Caco-2 (cell line): ENCODE results near the gene TGM6. TPM values are rescaled to one million over a fixed set of nuclear protein-coding genes. Genes with fewer than 3 reads are reported as not detected.
A peak's percentile ranks its signal among the peaks of the same experiment; 100 is the strongest.

Experiments
- BruUV-seq: library from RNA; stranded (reverse); fragments of 400-500 nt; replicated peaks from 2 replicates; lab custom pipeline; 2021; lab: Mats Ljungman, UMichigan
- CTCF ChIA-PET: fragments of 300-600 bp; sonication (Branson Sonifier 250); formaldehyde crosslinking; loops from one replicate; lab custom pipeline; 2022; ENCODE audit warnings: antibody characterized with exemption; lab: Charles Lee
- POLR2A ChIA-PET: fragments of 300-600 bp; sonication (Branson Sonifier 250); formaldehyde crosslinking; loops from one replicate; lab custom pipeline; 2022; ENCODE audit warnings: antibody characterized with exemption; lab: Charles Lee
- DNase-seq, 2 experiments: peaks; one replicate each; pipeline versions ENCODE4 v3.0.0 to v3.0.0-alpha.2; 2020 to 2022
- H3K27me3 ChIP-seq: replicated peaks from 2 replicates; pipeline ENCODE4 v1.6.0; 2011; ENCODE audit warnings: low read length; ENCODE audit not compliant: control insufficient read depth, insufficient read depth
- H3K36me3 ChIP-seq: 2 replicates; pipeline ENCODE4 v1.5.1; 2011; ENCODE audit warnings: low read length; ENCODE audit not compliant: control insufficient read depth, insufficient read depth
- H3K4me1 ChIP-seq: fragments of 250-450 bp; sonication (Bioruptor Pico); 2 replicates; pipeline ENCODE4 v1.5.1; 2020; ENCODE audit warnings: mild to moderate bottlenecking
- H3K4me3 ChIP-seq: 2 replicates; pipeline ENCODE4 v1.5.1; 2011; ENCODE audit warnings: low read depth, mild to moderate bottlenecking, control low read depth, low read length
- H3K9me3 ChIP-seq: fragments of 250-450 bp; sonication (Bioruptor Pico); 2 replicates; pipeline ENCODE4 v1.5.1; 2020; ENCODE audit warnings: mild to moderate bottlenecking, moderate library complexity
- H3K27ac Mint-ChIP-seq: one replicate; pipeline ENCODE4 v1.8.0; 2022; ENCODE audit warnings: mixed read lengths; ENCODE audit not compliant: unreplicated experiment
- H3K27me3 Mint-ChIP-seq: one replicate; pipeline ENCODE4 v1.8.0; 2022; ENCODE audit warnings: mixed read lengths; ENCODE audit not compliant: insufficient read depth, unreplicated experiment
- H3K36me3 Mint-ChIP-seq: one replicate; pipeline ENCODE4 v1.8.0; 2022; ENCODE audit warnings: mild to moderate bottlenecking, mixed read lengths; ENCODE audit not compliant: insufficient read depth, unreplicated experiment
- H3K4me1 Mint-ChIP-seq: one replicate; pipeline ENCODE4 v1.8.0; 2022; ENCODE audit warnings: low read depth, mixed read lengths; ENCODE audit not compliant: unreplicated experiment
- H3K4me3 Mint-ChIP-seq: one replicate; pipeline ENCODE4 v1.8.0; 2022; ENCODE audit warnings: mild to moderate bottlenecking, moderate library complexity, mixed read lengths; ENCODE audit not compliant: unreplicated experiment
- H3K9me3 Mint-ChIP-seq: one replicate; pipeline ENCODE4 v1.8.0; 2022; ENCODE audit warnings: mixed read lengths; ENCODE audit not compliant: unreplicated experiment
- CTCF ChIP-seq, 2 experiments: fragments of 200-600 bp in 1 of 2; IDR thresholded peaks; 1 replicate in 1 of 2; 2 replicates in 1 of 2; pipeline versions ENCODE4 v1.5.1 to v1.8.0; 2011 to 2022; ENCODE audit warnings: antibody characterized with exemption in 1 of 2, control low read depth in 1 of 2, inconsistent platforms in 1 of 2, low read depth in 1 of 2, low read length in 1 of 2, mild to moderate bottlenecking in 1 of 2, moderate library complexity in 1 of 2; ENCODE audit not compliant: insufficient read depth in 1 of 2, severe bottlenecking in 1 of 2, unreplicated experiment in 1 of 2
- intact Hi-C: fragments of 100-400 bp; cut with micrococcal nuclease; formaldehyde crosslinking; loops from one replicate; pipeline ENCODE4 v1.10.0; 2022; ENCODE audit not compliant: unreplicated experiment
- total RNA-seq: library from RNA; stranded (reverse); gene quantifications from 2 replicates; pipeline ENCODE4 v1.2.3, GENCODE V29; 2022

TGM6 gene
- total RNA-seq, 1 experiment from 2014 or later, result not detected

GRCh38 chr20:2387180-2387577 is 6.5 kb downstream of the TGM6 start:
- peak; percentile 57 to 67 for DNase-seq

GRCh38 chr20:2387580-2387979 is 6.9 kb downstream of the TGM6 start:
- no peak overlapping the region for H3K4me3 ChIP-seq
- no peak overlapping the region for H3K27ac Mint-ChIP-seq
- CTCF ChIA-PET, result interaction anchor here (0.6 to 2.1 kb wide), 9 partner anchors 8 to 287 kb away, joined by 3 to 15 read pairs (median 5); no protein-coding TSS in a partner anchor
- H3K4me1 Mint-ChIP-seq, result no peaks in the 10 kb centered on the region
- peaks cover 7% of the 10 kb centered on the region for H3K27me3 Mint-ChIP-seq
- no peak for DNase-seq
- H3K4me1 ChIP-seq, result no peaks in the 10 kb centered on the region
- no peak overlapping the region for H3K4me3 Mint-ChIP-seq
- peaks cover 5% of the 10 kb centered on the region; the same call in 1 of the 2 replicates for H3K9me3 ChIP-seq
- H3K27me3 ChIP-seq, result no peaks in the 10 kb centered on the region; the same call in none of the 2 replicates
- no peaks in the 10 kb centered on the region for H3K9me3 Mint-ChIP-seq
- TF ChIP-seq CTCF (IDR thresholded peaks at IDR 0.05; ENCODE audit: insufficient read depth in 1 of 2, low read depth in 1 of 2, low read length in 1 of 2, severe bottlenecking in 1 of 2, unreplicated experiment in 1 of 2), result no peak
- intact Hi-C loops, result loop anchor here (1.0 kb wide), 1 partner anchor 65 kb away; no protein-coding TSS in a partner anchor
- H3K36me3 Mint-ChIP-seq, result no peaks in the 10 kb centered on the region
- POLR2A ChIA-PET, result no interaction called here
- H3K36me3 ChIP-seq, result no peaks in the 10 kb centered on the region
- BruUV-seq, result no TSS peak

More at GRCh38 chr20:2387180-2387577, 6.5 kb downstream of the TGM6 start:
- Histone ChIP-seq H3K9me3 (peaks cover 5% of the 10 kb centered on the region; the same call in 1 of the 2 replicates), H3K4me3 (no peak overlapping the region), H3K27me3 (no peaks in the 10 kb centered on the region; the same call in none of the 2 replicates), H3K4me1 (no peaks in the 10 kb centered on the region), H3K36me3 (no peaks in the 10 kb centered on the region)
- BruUV-seq, result no TSS peak
- H3K27ac Mint-ChIP-seq, result no peak overlapping the region
- CTCF ChIA-PET, result interaction anchor here (0.6 to 2.1 kb wide), 9 partner anchors 8 to 287 kb away, joined by 3 to 15 read pairs (median 5); no protein-coding TSS in a partner anchor
- H3K4me1 Mint-ChIP-seq, result no peaks in the 10 kb centered on the region
- H3K36me3 Mint-ChIP-seq, result no peaks in the 10 kb centered on the region
- TF ChIP-seq CTCF (IDR thresholded peaks at IDR 0.05; ENCODE audit: insufficient read depth in 1 of 2, low read depth in 1 of 2, low read length in 1 of 2, severe bottlenecking in 1 of 2, unreplicated experiment in 1 of 2), result peak; percentile 61 to 75
- intact Hi-C loops, result loop anchor here (1.0 kb wide), 1 partner anchor 65 kb away; no protein-coding TSS in a partner anchor
- H3K27me3 Mint-ChIP-seq, result peaks cover 7% of the 10 kb centered on the region
- POLR2A ChIA-PET, result no interaction called here
- H3K4me3 Mint-ChIP-seq, result no peak overlapping the region
- no peaks in the 10 kb centered on the region for H3K9me3 Mint-ChIP-seq

- no peaks in the 10 kb centered on the region for H3K4me1 Mint-ChIP-seq
- TF ChIP-seq CTCF (IDR thresholded peaks at IDR 0.05; ENCODE audit: insufficient read depth in 1 of 2, low read depth in 1 of 2, low read length in 1 of 2, severe bottlenecking in 1 of 2, unreplicated experiment in 1 of 2), result no peak
- H3K36me3 ChIP-seq, result no peaks in the 10 kb centered on the region
- H3K27me3 Mint-ChIP-seq, result peaks cover 7% of the 10 kb centered on the region
- no peaks in the 10 kb centered on the region for H3K9me3 Mint-ChIP-seq
- no peaks in the 10 kb centered on the region; the same call in none of the 2 replicates for H3K27me3 ChIP-seq
- intact Hi-C loops, result no loop called here
- H3K4me3 Mint-ChIP-seq, result no peak overlapping the region
- no peak overlapping the region for H3K4me3 ChIP-seq
- no peaks in the 10 kb centered on the region for H3K36me3 Mint-ChIP-seq
- ChIA-PET CTCF (no interaction called here), POLR2A (no interaction called here)
- no TSS peak for BruUV-seq
- peaks cover 5% of the 10 kb centered on the region; the same call in 1 of the 2 replicates for H3K9me3 ChIP-seq
- no peaks in the 10 kb centered on the region for H3K4me1 ChIP-seq
- no peak for DNase-seq
- no peak overlapping the region for H3K27ac Mint-ChIP-seq
These were observed 10.4 kb downstream of the TGM6 start for GRCh38 chr20:2390951-2391675.
